Lung microvascular endothelial cell (primary cell): ENCODE data around the gene ZNF692. TPM values are rescaled to one million over a fixed set of nuclear protein-coding genes. Genes with fewer than 3 reads are reported as not detected.

Source experiments
- DNase-seq, 2 donors: peaks; one replicate each; pipeline versions ENCODE4 v3.0.0 to v3.0.0-alpha.2; 2010; ENCODE audit warnings: low read depth in 2 of 2
- total RNA-seq: library from RNA; depleted of rRNA; stranded (reverse); fragments of >200 nt; gene quantifications from 2 replicates; pipeline ENCODE4 v1.2.1, GENCODE V29; 2014

ZNF692 gene
- total RNA-seq, 1 donor from 2014 or later: 7.9 TPM

DNA sequence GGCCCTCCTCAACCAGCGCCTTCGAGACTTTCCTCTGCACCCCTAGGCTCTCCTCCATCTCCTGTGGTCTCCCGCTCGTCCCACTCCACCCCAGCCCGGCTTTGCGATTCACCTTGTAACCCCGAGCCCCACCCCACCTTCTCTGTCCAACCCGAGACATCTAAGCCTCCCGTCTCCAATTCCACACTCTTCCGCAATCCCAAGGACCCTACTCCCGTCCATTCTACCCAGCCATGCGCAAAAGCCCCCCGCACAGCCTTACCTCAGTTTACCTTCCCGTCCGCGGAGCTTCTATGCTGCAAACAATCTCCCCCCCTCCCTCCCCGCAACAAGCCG is 33.3 kb downstream of the ZNF692 start:
- no peak for DNase-seq

DNA sequence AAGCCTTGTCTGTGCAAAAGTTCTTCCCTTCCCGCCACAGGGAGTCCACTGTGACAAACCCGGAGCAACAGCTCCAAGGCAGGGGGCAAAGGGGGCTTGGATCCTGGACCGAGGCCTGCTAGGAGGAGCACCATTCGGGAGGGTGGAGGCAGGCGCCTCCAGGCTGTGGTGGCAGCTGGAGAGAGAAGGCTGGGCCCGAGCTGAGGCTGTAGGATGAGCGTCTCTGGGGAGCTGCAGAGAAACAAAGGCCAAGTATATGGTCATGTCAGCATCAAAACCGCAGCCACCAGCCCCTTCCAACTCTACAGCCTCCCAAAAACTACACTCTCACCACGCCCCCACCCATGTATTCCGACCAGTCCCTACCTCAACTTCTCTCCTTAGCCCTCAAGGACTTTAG is 33.7 kb downstream of the ZNF692 start:
- no peak for DNase-seq

- no peak for DNase-seq
These were observed 34.2 kb downstream of the ZNF692 start for GRCh38 chr1:248824701-248825100.

GRCh38 chr1:248824301-248824700 is 34.6 kb downstream of the ZNF692 start:
- no peak for DNase-seq

GRCh38 chr1:248823517-248824001 is 35.3 kb downstream of the ZNF692 start:
- DNase-seq: peak in 1 of 2 donors; percentile 28

- no peak for DNase-seq
These were observed 36.5 kb downstream of the ZNF692 start for GRCh38 chr1:248822148-248823032.

DNA sequence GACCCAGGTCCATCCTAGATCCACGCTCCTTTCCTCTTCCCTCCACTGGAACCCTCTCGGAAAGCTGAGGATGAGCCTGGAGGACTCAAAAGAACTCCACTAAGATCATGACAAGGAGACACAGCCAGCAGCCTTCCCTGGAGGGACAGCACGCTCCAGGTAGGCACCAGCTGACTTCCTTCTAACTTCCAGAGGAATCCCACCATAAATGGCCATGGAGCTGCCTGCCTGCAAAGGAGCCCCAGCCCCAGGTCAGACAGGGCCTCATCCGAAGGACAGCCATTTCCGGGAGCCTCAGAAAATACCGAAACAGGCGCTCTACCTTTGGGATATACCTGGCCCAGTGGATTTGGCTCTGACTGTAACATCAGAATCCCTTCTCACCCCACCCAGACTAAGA is 37.2 kb downstream of the ZNF692 start:
- no peak for DNase-seq

DNA sequence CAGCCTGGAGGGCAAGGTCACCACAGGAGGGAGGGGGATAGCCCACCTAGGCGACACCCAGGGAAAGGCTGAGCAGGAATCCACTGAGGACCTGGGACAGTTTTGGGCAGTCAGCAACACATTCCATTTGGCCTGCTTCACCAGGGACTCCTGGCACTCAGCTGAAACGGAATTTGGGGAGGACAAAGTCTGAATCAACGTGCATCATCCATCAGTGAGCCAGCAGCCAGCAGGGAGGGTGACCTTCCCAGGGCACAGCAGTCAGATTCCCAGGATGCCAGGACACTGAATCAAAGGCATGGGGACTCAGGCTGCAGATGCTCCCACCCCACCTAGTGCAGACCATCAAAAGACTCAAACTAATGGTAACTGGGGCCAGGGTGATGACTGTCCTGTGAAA is 37.8 kb downstream of the ZNF692 start:
- DNase-seq: peak in 1 of 2 donors; percentile 46

DNA sequence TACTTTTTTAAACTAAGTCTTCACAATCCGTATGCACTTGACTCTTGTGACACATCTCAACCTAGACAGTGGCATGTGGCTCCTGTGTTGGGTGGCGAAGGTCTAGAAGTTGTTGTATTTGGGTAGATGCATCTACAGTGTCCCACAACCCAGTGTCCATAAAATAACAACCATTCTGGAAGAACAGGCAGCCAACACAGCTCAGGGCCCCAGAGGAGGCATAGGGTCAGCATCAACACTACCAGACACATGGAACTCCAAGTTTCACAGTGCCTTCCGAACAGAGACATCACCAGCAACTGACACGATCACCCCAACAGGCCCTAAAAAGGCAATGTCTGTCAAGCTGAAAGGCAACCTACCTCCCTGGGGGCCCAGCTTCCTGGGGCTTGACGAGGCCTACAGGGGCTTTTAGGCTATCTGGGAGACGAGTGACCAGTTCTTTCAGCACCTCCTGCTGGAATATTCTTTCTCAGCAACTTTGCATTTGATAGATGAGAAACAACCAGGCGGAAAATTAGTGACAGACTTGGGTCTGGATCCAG is 38.8 kb downstream of the ZNF692 start:
- no peak for DNase-seq

DNA sequence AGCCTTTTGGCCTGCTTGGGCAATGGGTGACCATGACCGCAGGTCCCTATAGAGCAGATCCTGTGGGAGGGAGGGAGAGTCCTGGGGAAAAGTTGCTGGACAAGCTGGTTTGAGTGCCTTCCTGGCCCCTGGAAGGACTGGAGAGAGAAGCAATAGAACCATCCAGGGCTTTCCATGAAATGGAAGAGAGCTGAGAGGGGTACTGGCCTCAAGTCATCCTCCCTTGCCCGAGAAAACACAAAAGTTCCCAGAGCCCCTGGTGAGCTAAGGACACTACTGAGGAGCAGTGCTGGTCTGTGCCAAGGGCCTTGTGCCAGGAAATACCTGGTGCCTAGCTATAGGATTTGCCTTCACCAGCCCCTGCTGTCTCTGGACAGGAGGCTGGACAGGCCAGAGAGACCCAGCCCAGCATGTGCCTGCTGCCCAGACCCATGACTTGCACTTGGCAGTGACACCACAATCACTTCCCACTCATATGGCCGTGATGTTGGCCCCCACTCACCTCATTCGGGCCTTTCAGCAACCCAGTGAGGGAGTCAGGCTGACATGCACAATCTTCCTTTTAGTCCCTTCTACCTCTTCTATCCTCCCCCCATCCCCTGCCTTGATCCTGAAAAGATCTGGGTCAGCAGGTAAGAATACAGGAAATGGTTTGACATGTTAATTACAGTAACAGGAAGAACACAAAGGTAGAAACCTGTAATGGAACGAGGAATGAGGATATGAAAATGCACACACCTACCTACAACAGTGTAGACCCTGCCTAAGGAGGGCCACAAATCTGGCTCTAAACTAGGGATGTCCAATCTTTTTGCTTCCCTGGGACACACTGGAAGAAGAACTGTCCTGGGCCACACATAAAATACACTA is 40.1 kb downstream of the ZNF692 start:
- no peak for DNase-seq

DNA sequence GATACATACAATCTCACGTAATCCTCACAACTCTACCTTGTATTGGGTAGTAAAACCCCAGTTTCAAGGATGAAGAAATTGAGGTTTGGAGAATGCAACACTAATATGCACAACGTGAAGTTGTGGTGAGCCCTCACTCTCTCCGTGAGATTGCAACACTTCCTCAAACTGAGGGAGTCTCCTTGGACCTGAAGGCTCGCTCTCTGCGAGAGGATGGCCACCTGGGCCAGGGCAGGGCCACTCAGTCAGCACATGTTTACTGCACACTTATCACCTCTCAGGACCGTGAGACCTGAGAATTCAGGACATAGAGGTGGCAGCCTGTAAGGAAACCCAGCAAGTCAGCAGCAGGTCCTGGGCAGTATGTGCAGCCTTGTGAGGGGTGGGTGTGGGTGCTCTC is 41.8 kb downstream of the ZNF692 start:
- DNase-seq: no peak

DNA sequence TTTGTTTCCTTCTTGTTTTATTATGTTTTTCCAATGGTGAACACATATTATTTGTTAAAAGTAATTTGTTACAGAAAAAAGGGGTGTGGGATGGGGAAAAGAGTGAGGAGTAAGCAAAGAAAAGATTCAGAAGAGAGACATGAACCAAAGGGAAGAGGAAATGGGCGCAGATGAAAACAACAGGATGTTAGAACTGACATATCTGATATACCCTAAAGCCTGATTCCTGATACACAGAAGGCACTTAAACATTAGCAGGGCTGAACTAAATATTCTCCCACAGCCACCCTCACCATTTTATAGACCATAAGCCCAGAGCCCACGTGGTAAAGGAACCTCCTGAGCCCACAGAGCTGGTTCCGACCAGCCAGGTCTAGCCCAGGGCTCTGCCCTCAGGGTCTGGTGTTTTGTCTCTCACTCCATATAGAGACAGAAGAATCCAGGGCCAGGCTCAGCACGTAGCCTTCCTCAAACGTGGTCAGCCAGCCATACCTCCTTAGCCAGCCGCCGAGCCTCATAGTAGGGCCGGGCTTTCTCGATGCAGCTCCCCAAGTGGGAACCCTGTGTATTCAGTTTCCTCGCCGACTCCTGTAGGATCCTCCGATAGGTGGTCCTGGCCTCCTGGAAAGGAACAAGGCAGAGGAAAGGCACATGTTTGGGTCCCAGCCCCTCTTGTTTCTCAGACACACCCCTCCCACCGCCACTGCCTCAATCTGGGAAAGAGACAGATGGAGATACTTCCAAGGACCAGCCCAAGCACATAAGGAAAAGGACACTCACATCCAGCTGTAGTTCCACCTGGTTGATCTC is 42.6 kb downstream of the ZNF692 start:
- no peak for DNase-seq

DNA sequence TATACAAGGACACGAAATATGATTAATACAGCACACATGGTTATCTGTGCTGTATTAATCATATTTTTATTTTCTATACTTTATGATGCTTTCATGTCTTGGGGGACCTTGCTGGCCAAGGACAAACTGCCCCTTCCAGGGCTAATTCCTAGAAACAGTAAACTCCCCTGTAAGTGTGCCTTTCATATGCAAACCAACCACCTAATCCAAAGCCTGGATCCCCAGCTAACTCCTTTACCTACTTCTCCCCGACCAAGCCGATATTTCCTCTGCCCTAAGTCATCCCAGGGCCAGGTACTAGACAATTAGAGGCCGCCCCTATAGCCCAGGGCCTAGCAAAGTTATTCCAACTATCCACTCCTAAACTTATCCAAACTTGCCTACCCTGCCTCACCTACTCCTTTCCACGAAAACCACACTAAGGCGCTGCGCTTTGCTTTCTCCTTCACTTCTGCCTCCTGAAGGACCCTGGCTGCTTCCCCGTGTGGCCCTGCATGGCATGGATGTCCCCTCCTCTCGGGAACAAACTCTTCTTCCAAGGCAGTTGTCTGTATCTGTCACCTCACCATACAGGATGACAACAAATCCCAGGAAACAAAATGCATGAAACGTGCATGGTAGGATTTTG is 43.4 kb downstream of the ZNF692 start:
- DNase-seq: no peak

- no peak for DNase-seq
These were observed 44.5 kb downstream of the ZNF692 start for GRCh38 chr1:248814351-248814750.

- no peak for DNase-seq
These were observed 45.3 kb downstream of the ZNF692 start for GRCh38 chr1:248813546-248813945.

GRCh38 chr1:248812736-248813425 is 46.0 kb downstream of the ZNF692 start:
- no peak for DNase-seq

- DNase-seq: no peak
These were observed 47.1 kb downstream of the ZNF692 start for GRCh38 chr1:248811514-248812490.

DNA sequence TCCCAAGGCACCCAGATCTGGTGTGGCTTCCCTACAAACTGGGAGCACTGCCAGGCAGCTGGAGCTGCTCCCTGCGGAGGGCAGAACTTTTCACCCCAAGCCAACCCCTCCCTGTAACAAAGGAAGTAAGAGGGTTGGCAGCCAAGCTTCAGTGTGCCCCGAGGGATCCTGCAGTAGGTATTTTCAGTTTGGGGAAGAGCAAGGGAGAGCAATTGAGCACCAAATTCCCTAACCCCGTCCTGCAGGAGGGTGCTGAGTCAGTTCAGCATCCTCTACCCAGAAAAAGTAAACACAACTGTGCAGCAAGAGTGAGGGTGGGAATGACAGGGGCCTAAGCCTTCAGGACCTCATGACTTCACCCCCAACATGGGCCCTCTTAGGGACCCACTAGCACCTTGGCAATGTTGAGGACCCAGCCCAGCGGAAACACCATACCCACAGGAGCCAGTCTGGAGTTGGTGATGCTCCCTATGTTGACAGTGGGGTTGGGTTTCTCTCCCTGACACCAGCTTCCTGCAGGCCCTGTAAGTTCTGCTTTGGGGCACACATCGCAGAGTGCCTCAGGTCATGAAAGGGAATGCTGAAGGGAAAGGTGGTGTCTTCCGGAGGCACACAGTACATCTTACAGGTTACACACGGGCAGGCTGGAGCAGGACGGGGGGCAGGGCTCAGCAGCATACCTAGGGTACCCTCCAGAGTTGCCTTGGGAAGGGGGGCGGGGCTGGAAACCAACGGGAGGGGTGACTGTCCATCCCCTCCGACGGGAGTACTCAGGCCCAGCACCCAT is 48.0 kb downstream of the ZNF692 start:
- DNase-seq: peak in 1 of 2 donors; percentile 17
